ENCODE results near the gene EXOC3.

EXOC3 gene

GRCh38 chr5:513216-514100, 70.5 kb downstream of the EXOC3 start:
- peaks cover 8 to 10% of the 10 kb centered on the region in 2 donors for H3K9me3 Mint-ChIP-seq
- no peak for DNase-seq
- H3K4me3 Mint-ChIP-seq: no peak overlapping the region
- peaks cover 51% of the 10 kb centered on the region for H3K27me3 Mint-ChIP-seq
- ATAC-seq: peak; percentile 36
- H3K27ac Mint-ChIP-seq: no peak overlapping the region
- H3K4me1 Mint-ChIP-seq: no peaks in the 10 kb centered on the region

GRCh38 chr5:514101-514485, 71.1 kb downstream of the EXOC3 start:
- no peaks in the 10 kb centered on the region for H3K4me1 Mint-ChIP-seq
- no peak overlapping the region for H3K27ac Mint-ChIP-seq
- peaks cover 51% of the 10 kb centered on the region for H3K27me3 Mint-ChIP-seq

GRCh38 chr5:514673-515072, 71.7 kb downstream of the EXOC3 start:
- Mint-ChIP-seq H3K27ac (no peak overlapping the region), H3K4me1 (no peaks in the 10 kb centered on the region), H3K4me3 (no peak overlapping the region), H3K9me3 (peaks cover 8 to 10% of the 10 kb centered on the region in 2 donors), H3K27me3 (peaks cover 48% of the 10 kb centered on the region)
- DNase-seq (no peak), ATAC-seq (no peak)

More at GRCh38 chr5:514101-514485, 71.1 kb downstream of the EXOC3 start:
- no peak for ATAC-seq
- DNase-seq: no peak
- H3K9me3 Mint-ChIP-seq: peaks cover 8 to 10% of the 10 kb centered on the region in 2 donors
- H3K4me3 Mint-ChIP-seq: no peak overlapping the region

GRCh38 chr5:515273-515836, 72.4 kb downstream of the EXOC3 start:
- no peak overlapping the region for H3K4me3 Mint-ChIP-seq
- no peaks in the 10 kb centered on the region for H3K4me1 Mint-ChIP-seq
- H3K27ac Mint-ChIP-seq: peak overlapping the region in 1 of 2 donors; percentile 43
- peaks cover 45% of the 10 kb centered on the region for H3K27me3 Mint-ChIP-seq
- DNase-seq: no peak
- no peak for ATAC-seq
- H3K9me3 Mint-ChIP-seq: peaks cover 8 to 10% of the 10 kb centered on the region in 2 donors

GRCh38 chr5:516338-516925, 73.5 kb downstream of the EXOC3 start:
- Mint-ChIP-seq H3K4me3 (no peak overlapping the region), H3K27ac (no peak overlapping the region), H3K27me3 (peaks cover 55% of the 10 kb centered on the region), H3K9me3 (peaks cover 8 to 10% of the 10 kb centered on the region in 2 donors), H3K4me1 (no peaks in the 10 kb centered on the region)
- no peak for DNase-seq
- ATAC-seq: no peak
